ENCODE results near the gene RBM5.

DNA sequence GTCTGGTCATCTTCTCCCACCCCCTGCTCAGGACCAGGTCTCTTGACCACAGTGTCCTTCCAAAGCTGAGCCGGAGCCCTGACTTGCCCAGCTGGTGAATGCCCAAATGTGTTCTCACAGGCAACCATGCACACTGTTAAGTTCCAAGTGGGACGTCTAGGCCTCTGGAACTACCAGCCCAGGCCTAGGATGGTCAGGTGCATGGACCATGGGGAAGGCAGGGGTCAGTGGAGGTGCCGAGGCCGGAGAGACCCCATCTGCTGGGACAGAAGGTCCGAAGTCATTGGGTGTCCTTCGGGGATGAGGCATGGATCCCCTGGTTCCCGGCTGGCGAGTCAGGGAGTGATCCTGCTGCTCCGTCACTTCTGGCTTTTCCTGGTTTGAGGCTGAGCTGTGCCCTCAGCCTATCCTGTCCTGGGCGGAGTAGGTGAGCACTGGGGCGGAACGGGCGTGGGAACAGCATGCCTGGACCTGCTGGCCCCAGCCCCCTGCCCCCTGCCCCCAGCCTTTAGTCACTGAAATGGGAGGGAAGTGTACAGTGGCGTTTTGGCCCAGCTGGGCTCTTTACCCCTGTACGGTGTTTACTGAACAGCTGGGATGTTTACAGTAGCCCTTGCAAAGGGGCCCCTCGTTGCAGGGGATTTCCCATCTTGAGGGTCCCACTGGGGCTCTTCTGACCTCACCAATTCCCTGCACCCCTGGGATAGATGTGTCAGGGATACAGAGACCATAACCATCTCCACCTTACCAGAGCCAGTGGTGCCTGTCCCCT is 78.5 kb downstream of the RBM5 start:
- TF ChIP-seq POLR2AphosphoS5 (IDR thresholded peaks at IDR 0.05; ENCODE audit: low read depth, low read length) (no peak), POLR2A (IDR thresholded peaks at IDR 0.05; ENCODE audit: borderline replicate concordance, extremely low read depth, insufficient read depth, insufficient read length) (no peak)
- TF ChIP-seq, protein P1, sequence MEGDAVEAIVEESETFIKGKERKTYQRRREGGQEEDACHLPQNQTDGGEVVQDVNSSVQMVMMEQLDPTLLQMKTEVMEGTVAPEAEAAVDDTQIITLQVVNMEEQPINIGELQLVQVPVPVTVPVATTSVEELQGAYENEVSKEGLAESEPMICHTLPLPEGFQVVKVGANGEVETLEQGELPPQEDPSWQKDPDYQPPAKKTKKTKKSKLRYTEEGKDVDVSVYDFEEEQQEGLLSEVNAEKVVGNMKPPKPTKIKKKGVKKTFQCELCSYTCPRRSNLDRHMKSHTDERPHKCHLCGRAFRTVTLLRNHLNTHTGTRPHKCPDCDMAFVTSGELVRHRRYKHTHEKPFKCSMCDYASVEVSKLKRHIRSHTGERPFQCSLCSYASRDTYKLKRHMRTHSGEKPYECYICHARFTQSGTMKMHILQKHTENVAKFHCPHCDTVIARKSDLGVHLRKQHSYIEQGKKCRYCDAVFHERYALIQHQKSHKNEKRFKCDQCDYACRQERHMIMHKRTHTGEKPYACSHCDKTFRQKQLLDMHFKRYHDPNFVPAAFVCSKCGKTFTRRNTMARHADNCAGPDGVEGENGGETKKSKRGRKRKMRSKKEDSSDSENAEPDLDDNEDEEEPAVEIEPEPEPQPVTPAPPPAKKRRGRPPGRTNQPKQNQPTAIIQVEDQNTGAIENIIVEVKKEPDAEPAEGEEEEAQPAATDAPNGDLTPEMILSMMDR (IDR thresholded peaks at IDR 0.05 in 2 of 3, conservative IDR thresholded peaks at IDR 0.05 in 1 of 3; ENCODE audit: borderline replicate concordance in 1 of 3, insufficient read depth in 1 of 3, low read depth in 2 of 3, low read length in 2 of 3): no peak
